GM12891 (cell line): ENCODE data around the gene NUDT2.

Experiments used
- DNase-seq: peaks from one replicate; pipeline ENCODE4 v3.0.0; 2011; ENCODE audit warnings: low spot score; ENCODE audit not compliant: insufficient read length
- FAIRE-seq: peaks from 2 replicates; lab custom pipeline; 2011; peaks lifted over from hg19 to GRCh38; lab: Jason Lieb, UNC
- PAX5 ChIP-seq: IDR thresholded peaks from 2 replicates; pipeline ENCODE4 v1.6.1; 2011; ENCODE audit warnings: low read length, moderate library complexity, mild to moderate bottlenecking; ENCODE audit not compliant: insufficient read depth, severe bottlenecking
- POLR2A ChIP-seq: IDR thresholded peaks from 2 replicates; pipeline ENCODE4 v1.6.1; 2011; ENCODE audit warnings: low read depth, low read length, control low read depth
- POLR2AphosphoS5 ChIP-seq: IDR thresholded peaks from 2 replicates; pipeline ENCODE4 v1.6.1; 2011; ENCODE audit warnings: low read depth, low read length, control low read depth
- POU2F2 ChIP-seq: IDR thresholded peaks from 2 replicates; pipeline ENCODE4 v1.6.1; 2011; ENCODE audit warnings: low read depth, mild to moderate bottlenecking, control low read depth, low read length, moderate library complexity
- SPI1 ChIP-seq: IDR thresholded peaks from 2 replicates; pipeline ENCODE4 v1.6.1; 2011; ENCODE audit warnings: low read depth, low read length, control low read depth
- TAF1 ChIP-seq: IDR thresholded peaks from 2 replicates; pipeline ENCODE4 v1.6.1; 2011; ENCODE audit warnings: low read depth, low read length, control low read depth

The NUDT2 gene

GRCh38 chr9:34369636-34370035 lies 40.3 kb downstream of the NUDT2 start:
- DNase-seq: no peak
- TF ChIP-seq POLR2AphosphoS5: no peak
- no peak for TF ChIP-seq TAF1
- no peak for TF ChIP-seq SPI1
- TF ChIP-seq PAX5: no peak
- TF ChIP-seq POU2F2: no peak
- TF ChIP-seq POLR2A: no peak
- no peak for FAIRE-seq

- no peak for FAIRE-seq
- TF ChIP-seq POLR2AphosphoS5 (no peak), PAX5 (no peak), TAF1 (no peak), SPI1 (no peak), POLR2A (no peak), POU2F2 (no peak)
- no peak for DNase-seq
Measured at GRCh38 chr9:34370335-34370969, 41.1 kb downstream of the NUDT2 start.

GRCh38 chr9:34370970-34371880 lies 41.9 kb downstream of the NUDT2 start:
- DNase-seq (no peak), FAIRE-seq (no peak)
- no peak for TF ChIP-seq POU2F2
- TF ChIP-seq POLR2A: no peak
- no peak for TF ChIP-seq TAF1
- TF ChIP-seq POLR2AphosphoS5: no peak
- no peak for TF ChIP-seq SPI1
- no peak for TF ChIP-seq PAX5

GRCh38 chr9:34371886-34372466 lies 42.6 kb downstream of the NUDT2 start:
- TF ChIP-seq POLR2A (no peak), POU2F2 (no peak), SPI1 (no peak), POLR2AphosphoS5 (no peak), PAX5 (no peak), TAF1 (no peak)
- no peak for DNase-seq
- FAIRE-seq: no peak

- TF ChIP-seq SPI1: no peak
- TF ChIP-seq POLR2AphosphoS5: no peak
- no peak for TF ChIP-seq POLR2A
- TF ChIP-seq POU2F2: no peak
- no peak for TF ChIP-seq TAF1
- TF ChIP-seq PAX5: no peak
- FAIRE-seq: no peak
- no peak for DNase-seq
Measured at GRCh38 chr9:34372467-34373011, 43.2 kb downstream of the NUDT2 start.

- DNase-seq: no peak
- TF ChIP-seq SPI1 (no peak), TAF1 (no peak), POU2F2 (no peak), POLR2A (no peak), PAX5 (no peak), POLR2AphosphoS5 (no peak)
Measured at GRCh38 chr9:34373749-34374148, 44.4 kb downstream of the NUDT2 start.

GRCh38 chr9:34374339-34374738 lies 45.0 kb downstream of the NUDT2 start:
- no peak for DNase-seq
- TF ChIP-seq POLR2AphosphoS5: no peak
- TF ChIP-seq POLR2A: no peak
- no peak for TF ChIP-seq SPI1
- no peak for TF ChIP-seq POU2F2
- TF ChIP-seq PAX5: no peak
- TF ChIP-seq TAF1: no peak
- no peak for FAIRE-seq

More at GRCh38 chr9:34373749-34374148, 44.4 kb downstream of the NUDT2 start:
- FAIRE-seq: no peak

GRCh38 chr9:34374905-34375552 lies 45.7 kb downstream of the NUDT2 start:
- FAIRE-seq (no peak), DNase-seq (no peak)
- TF ChIP-seq POU2F2 (no peak), SPI1 (no peak), POLR2A (no peak), PAX5 (no peak), TAF1 (no peak), POLR2AphosphoS5 (no peak)

GRCh38 chr9:34375901-34376595 lies 46.7 kb downstream of the NUDT2 start:
- TF ChIP-seq PAX5: no peak
- FAIRE-seq (no peak), DNase-seq (no peak)
